Measurements from ENCODE around the gene MAP1B.

MAP1B gene

GRCh38 chr5:72202331-72202825, 95.1 kb downstream of the MAP1B start:
- no peak overlapping the region for H3K4me3 ChIP-seq (replicated peaks in 1 of 2; ENCODE audit: low read depth in 2 of 2, low read length in 2 of 2)
- no peak for DNase-seq (ENCODE audit: low read depth in 2 of 2)
- no peak for TF ChIP-seq CTCF (IDR thresholded peaks at IDR 0.05; ENCODE audit: low read depth, low read length)

- H3K4me3 ChIP-seq (replicated peaks in 1 of 2; ENCODE audit: low read depth in 2 of 2, low read length in 2 of 2): no peak overlapping the region
- TF ChIP-seq CTCF (IDR thresholded peaks at IDR 0.05; ENCODE audit: low read depth, low read length): no peak
- DNase-seq (ENCODE audit: low read depth in 2 of 2): no peak
Measured at GRCh38 chr5:72203251-72203845, 96.1 kb downstream of the MAP1B start.

- TF ChIP-seq CTCF (IDR thresholded peaks at IDR 0.05; ENCODE audit: low read depth, low read length): no peak
- DNase-seq (ENCODE audit: low read depth in 2 of 2): peak in 1 of 2 donors; percentile 25
- no peak overlapping the region for H3K4me3 ChIP-seq (replicated peaks in 1 of 2; ENCODE audit: low read depth in 2 of 2, low read length in 2 of 2)
Measured at GRCh38 chr5:72204946-72205345, 97.7 kb downstream of the MAP1B start.

- H3K4me3 ChIP-seq (replicated peaks in 1 of 2; ENCODE audit: low read depth in 2 of 2, low read length in 2 of 2): no peak overlapping the region
- DNase-seq (ENCODE audit: low read depth in 2 of 2): peak in 1 of 2 donors; percentile 41
- no peak for TF ChIP-seq CTCF (IDR thresholded peaks at IDR 0.05; ENCODE audit: low read depth, low read length)
Measured at GRCh38 chr5:72205431-72206009, 98.2 kb downstream of the MAP1B start.

- TF ChIP-seq CTCF (IDR thresholded peaks at IDR 0.05; ENCODE audit: low read depth, low read length): no peak
- H3K4me3 ChIP-seq (replicated peaks in 1 of 2; ENCODE audit: low read depth in 2 of 2, low read length in 2 of 2): no peak overlapping the region
- no peak for DNase-seq (ENCODE audit: low read depth in 2 of 2)
Measured at GRCh38 chr5:72206160-72206559, 98.9 kb downstream of the MAP1B start.

GRCh38 chr5:72206994-72207393, 99.7 kb downstream of the MAP1B start:
- DNase-seq (ENCODE audit: low read depth in 2 of 2): no peak

More at GRCh38 chr5:72206994-72207393, 99.7 kb downstream of the MAP1B start:
- H3K4me3 ChIP-seq (replicated peaks in 1 of 2; ENCODE audit: low read depth in 2 of 2, low read length in 2 of 2): no peak overlapping the region
- TF ChIP-seq CTCF (IDR thresholded peaks at IDR 0.05; ENCODE audit: low read depth, low read length): no peak

Measured in cardiac fibroblast (primary cell).